ENCODE results near the gene STAB1.
A peak's percentile ranks its signal among the peaks of the same experiment; 100 is the strongest.

STAB1 gene

DNA sequence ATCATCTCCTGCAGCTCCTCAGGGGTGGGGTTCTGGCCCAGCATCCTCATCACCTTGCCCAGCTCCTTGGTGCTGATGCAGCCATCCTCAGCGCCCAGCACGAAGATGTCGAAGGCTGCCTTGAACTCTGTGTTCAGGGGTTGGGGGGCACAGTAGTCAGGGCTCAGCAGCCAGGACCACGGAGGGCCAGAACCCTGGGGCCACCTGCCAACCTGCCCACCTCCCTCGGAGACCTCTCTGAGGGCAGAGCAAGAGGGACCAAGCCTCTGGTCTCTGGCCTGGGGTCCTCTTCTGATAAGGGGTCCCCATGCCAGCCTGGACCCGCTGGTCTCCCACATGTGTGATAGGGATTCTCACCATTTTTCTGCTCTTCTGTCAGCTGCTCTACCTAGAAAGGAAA lies 43.0 kb upstream of the STAB1 start:
- no peak overlapping the region for H3K4me3 ChIP-seq (ENCODE audit: low read depth in 1 of 2, low read length in 2 of 2)
- no peak for ATAC-seq (ENCODE audit: insufficient read depth, low read depth)
- TF ChIP-seq, protein P1, sequence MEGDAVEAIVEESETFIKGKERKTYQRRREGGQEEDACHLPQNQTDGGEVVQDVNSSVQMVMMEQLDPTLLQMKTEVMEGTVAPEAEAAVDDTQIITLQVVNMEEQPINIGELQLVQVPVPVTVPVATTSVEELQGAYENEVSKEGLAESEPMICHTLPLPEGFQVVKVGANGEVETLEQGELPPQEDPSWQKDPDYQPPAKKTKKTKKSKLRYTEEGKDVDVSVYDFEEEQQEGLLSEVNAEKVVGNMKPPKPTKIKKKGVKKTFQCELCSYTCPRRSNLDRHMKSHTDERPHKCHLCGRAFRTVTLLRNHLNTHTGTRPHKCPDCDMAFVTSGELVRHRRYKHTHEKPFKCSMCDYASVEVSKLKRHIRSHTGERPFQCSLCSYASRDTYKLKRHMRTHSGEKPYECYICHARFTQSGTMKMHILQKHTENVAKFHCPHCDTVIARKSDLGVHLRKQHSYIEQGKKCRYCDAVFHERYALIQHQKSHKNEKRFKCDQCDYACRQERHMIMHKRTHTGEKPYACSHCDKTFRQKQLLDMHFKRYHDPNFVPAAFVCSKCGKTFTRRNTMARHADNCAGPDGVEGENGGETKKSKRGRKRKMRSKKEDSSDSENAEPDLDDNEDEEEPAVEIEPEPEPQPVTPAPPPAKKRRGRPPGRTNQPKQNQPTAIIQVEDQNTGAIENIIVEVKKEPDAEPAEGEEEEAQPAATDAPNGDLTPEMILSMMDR (IDR thresholded peaks at IDR 0.05; ENCODE audit: borderline replicate concordance, extremely low read depth, low read length, poor library complexity, severe bottlenecking): no peak
- TF ChIP-seq EZH2 (IDR thresholded peaks at IDR 0.05; ENCODE audit: borderline replicate concordance, low read depth, low read length, severe bottlenecking): no peak
- no peak overlapping the region for H3K9ac ChIP-seq (ENCODE audit: low read depth, low read length)
- H3K27me3 ChIP-seq (ENCODE audit: insufficient read depth, low read length, poor library complexity): no peaks in the 10 kb centered on the region
- H2AFZ ChIP-seq (ENCODE audit: low read depth, low read length): no peak overlapping the region
- DNase-seq: no peak
- H3K4me1 ChIP-seq (ENCODE audit: insufficient read depth, low read length): peaks cover 19% of the 10 kb centered on the region
- H3K27ac ChIP-seq (ENCODE audit: low read length): no peak overlapping the region
- no peaks in the 10 kb centered on the region for H3K9me3 ChIP-seq (ENCODE audit: insufficient read depth, low read length, severe bottlenecking)
- H4K20me1 ChIP-seq (ENCODE audit: insufficient read depth, low read length): 0 out of 2 replicates have a peak, but pooled peaks cover 3% of the 10 kb centered on the region
- no peak overlapping the region for H3K4me2 ChIP-seq (ENCODE audit: insufficient read depth, low read length)
- H3K36me3 ChIP-seq (ENCODE audit: insufficient read depth, low read length): peaks cover under 1% of the 10 kb centered on the region; the same call in 1 of the 2 replicates
- peaks cover 17% of the 10 kb centered on the region for H3K79me2 ChIP-seq (ENCODE audit: insufficient read depth, low read length)

DNA sequence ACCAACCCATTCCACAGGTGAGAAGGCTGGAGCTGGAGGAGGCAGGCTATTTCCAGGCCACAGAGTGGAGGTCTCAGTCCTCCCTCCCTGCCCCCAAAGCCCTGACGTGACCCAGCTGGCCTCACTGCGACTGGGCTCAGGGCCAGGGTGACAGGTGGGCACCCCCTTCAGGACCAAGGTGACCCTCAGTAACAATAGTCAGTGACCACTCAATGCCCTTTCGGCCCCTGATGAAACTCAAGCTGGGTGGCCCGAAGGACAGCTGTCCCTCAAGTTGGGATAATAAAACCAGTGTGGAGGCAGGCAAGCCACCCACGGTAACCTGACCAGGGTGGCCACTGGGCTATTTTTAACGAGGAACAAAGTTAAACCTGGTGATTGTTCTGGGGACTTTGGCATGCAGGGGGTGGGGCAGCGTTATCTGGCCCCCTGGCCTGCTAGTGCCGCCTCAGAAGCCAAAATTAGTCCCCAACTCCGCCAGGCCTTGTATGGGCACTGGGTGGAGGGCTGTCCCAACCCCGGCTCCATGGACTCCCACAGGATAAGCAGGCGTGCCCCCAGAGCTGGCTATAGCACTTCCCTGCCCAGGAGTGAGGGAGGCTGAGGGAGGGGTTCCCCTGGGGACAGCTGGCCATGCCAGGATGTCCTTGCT lies 42.4 kb upstream of the STAB1 start:
- Histone ChIP-seq H3K4me3 (ENCODE audit: low read depth in 1 of 2, low read length in 2 of 2) (no peak overlapping the region), H2AFZ (ENCODE audit: low read depth, low read length) (no peak overlapping the region), H3K4me1 (ENCODE audit: insufficient read depth, low read length) (peaks cover 25% of the 10 kb centered on the region), H3K79me2 (ENCODE audit: insufficient read depth, low read length) (peaks cover 23% of the 10 kb centered on the region), H4K20me1 (ENCODE audit: insufficient read depth, low read length) (0 out of 2 replicates have a peak, but pooled peaks cover 6% of the 10 kb centered on the region), H3K9ac (ENCODE audit: low read depth, low read length) (no peak overlapping the region), H3K9me3 (ENCODE audit: insufficient read depth, low read length, severe bottlenecking) (no peaks in the 10 kb centered on the region), H3K36me3 (ENCODE audit: insufficient read depth, low read length) (peaks cover 7% of the 10 kb centered on the region), H3K27me3 (ENCODE audit: insufficient read depth, low read length, poor library complexity) (no peaks in the 10 kb centered on the region), H3K27ac (ENCODE audit: low read length) (no peak overlapping the region), H3K4me2 (ENCODE audit: insufficient read depth, low read length) (no peak overlapping the region)
- ATAC-seq (ENCODE audit: insufficient read depth, low read depth) (no peak), DNase-seq (no peak)
- TF ChIP-seq, protein P1 (IDR thresholded peaks at IDR 0.05; ENCODE audit: borderline replicate concordance, extremely low read depth, low read length, poor library complexity, severe bottlenecking): no peak
- no peak for TF ChIP-seq EZH2 (IDR thresholded peaks at IDR 0.05; ENCODE audit: borderline replicate concordance, low read depth, low read length, severe bottlenecking)

DNA sequence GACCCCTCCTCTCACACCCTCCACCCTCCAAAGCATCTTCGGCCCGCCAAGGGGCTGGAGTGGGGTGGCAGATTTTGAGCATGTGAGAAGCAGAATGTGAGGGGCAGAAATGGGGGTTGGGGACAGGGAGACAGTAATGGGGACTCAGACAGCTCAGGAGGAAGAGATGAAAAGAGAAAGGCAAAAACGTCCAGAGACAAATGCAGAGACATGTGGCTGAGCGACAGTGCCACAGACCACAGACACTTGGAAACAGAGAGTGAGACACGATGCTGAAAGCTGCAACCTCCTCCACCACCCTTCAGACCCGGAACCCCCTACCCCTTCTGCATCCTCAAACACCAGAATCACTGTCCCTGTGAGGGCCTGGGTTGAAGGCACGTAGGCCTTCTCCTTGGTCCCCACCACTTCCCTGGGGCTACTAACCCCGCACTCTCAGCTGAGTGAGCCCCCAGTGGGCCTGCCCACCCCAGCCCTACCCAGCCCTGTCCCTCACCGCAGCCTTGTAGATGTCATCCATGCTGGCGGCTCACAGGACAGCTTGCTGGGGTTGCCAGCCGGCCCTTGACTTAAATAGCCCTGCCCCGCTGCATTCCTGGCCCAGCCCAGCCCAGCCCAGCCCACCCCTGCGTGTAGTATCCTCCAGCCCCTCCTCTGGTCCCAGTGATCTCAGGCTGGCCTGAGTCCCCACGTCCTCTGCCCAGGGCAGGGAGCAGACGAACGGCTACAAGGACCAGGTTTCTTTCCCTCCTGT lies 41.5 kb upstream of the STAB1 start, which contains the start of gene TNNC1:
Gene TNNC1 (minus strand): TSS at position 546 of the 754 bp plus-strand sequence. CDS start 26 bp downstream, at position 520.
- peaks cover 26% of the 10 kb centered on the region for H3K4me1 ChIP-seq (ENCODE audit: insufficient read depth, low read length)
- H3K79me2 ChIP-seq (ENCODE audit: insufficient read depth, low read length): peaks cover 33% of the 10 kb centered on the region
- H3K9ac ChIP-seq (ENCODE audit: low read depth, low read length): peak within 1 kb of the TSS; percentile 97
- H2AFZ ChIP-seq (ENCODE audit: low read depth, low read length): peak within 1 kb of the TSS; percentile 99
- TF ChIP-seq, protein P1 (IDR thresholded peaks at IDR 0.05; ENCODE audit: borderline replicate concordance, extremely low read depth, low read length, poor library complexity, severe bottlenecking): no peak
- no peak for TF ChIP-seq EZH2 (IDR thresholded peaks at IDR 0.05; ENCODE audit: borderline replicate concordance, low read depth, low read length, severe bottlenecking)
- H3K27me3 ChIP-seq (ENCODE audit: insufficient read depth, low read length, poor library complexity): no peaks in the 10 kb centered on the region
- ATAC-seq (ENCODE audit: insufficient read depth, low read depth): no peak
- peaks cover 16% of the 10 kb centered on the region for H3K36me3 ChIP-seq (ENCODE audit: insufficient read depth, low read length)
- H3K4me2 ChIP-seq (ENCODE audit: insufficient read depth, low read length): peak within 1 kb of the TSS; percentile 85
- H4K20me1 ChIP-seq (ENCODE audit: insufficient read depth, low read length): 0 out of 2 replicates have a peak, but pooled peaks cover 7% of the 10 kb centered on the region
- peak within 1 kb of the TSS; percentile 96 for H3K27ac ChIP-seq (ENCODE audit: low read length)
- DNase-seq: no peak
- H3K9me3 ChIP-seq (ENCODE audit: insufficient read depth, low read length, severe bottlenecking): no peaks in the 10 kb centered on the region
- H3K4me3 ChIP-seq (ENCODE audit: low read depth in 1 of 2, low read length in 2 of 2): peak within 1 kb of the TSS in 1 of 2 experiments; percentile 94; a peak in 2 of 4 replicates
